Peyer's patch (tissue), 4 donors: ENCODE results near the gene WSCD1. TPM values are rescaled to one million over a fixed set of nuclear protein-coding genes. Genes with fewer than 3 reads are reported as not detected.

ENCODE experiments used
- DNase-seq, 3 donors: peaks; one replicate each; pipeline ENCODE4 v3.0.0-alpha.2; 2017 to 2019
- H3K27ac ChIP-seq, 4 donors: fragments of 200-600 bp; sonication (generic); one replicate each; pipeline ENCODE4 v1.5.1; 2016 to 2019
- H3K27me3 ChIP-seq, 2 donors: fragments of 200-600 bp; sonication (generic); one replicate each; pipeline ENCODE4 v1.5.1; 2019
- H3K36me3 ChIP-seq, 3 donors: fragments of 200-600 bp; sonication (generic); one replicate each; pipeline ENCODE4 v1.5.1; 2016 to 2019
- H3K4me1 ChIP-seq, 4 donors: fragments of 200-600 bp; sonication (generic); one replicate each; pipeline ENCODE4 v1.5.1; 2016 to 2019
- H3K4me3 ChIP-seq, 4 donors: fragments of 200-600 bp; sonication (generic); 1 replicate in 3 of 4; 2 replicates in 1 of 4; pipeline ENCODE4 v1.5.1; 2016 to 2019; ENCODE audit warnings: mild to moderate bottlenecking in 1 of 4
- H3K9me3 ChIP-seq, 4 donors: fragments of 200-600 bp; sonication (generic); one replicate each; pipeline ENCODE4 v1.5.1; 2016 to 2019; ENCODE audit warnings: mild to moderate bottlenecking in 1 of 4
- CTCF ChIP-seq, 6 experiments: fragments of 450-650 bp in 4 of 6; fragments of 200-600 bp in 2 of 6; sonication (generic) in 1 of 6; IDR thresholded peaks; one replicate each; pipeline ENCODE4 v1.5.1; 2017 to 2019; ENCODE audit warnings: antibody characterized with exemption in 6 of 6, mild to moderate bottlenecking in 3 of 6, moderate library complexity in 1 of 6
- POLR2A ChIP-seq, 2 donors: fragments of 450-650 bp; IDR thresholded peaks; one replicate each; pipeline ENCODE4 v1.5.1; 2017; ENCODE audit warnings: antibody characterized with exemption in 2 of 2, mild to moderate bottlenecking in 2 of 2, moderate library complexity in 2 of 2
- total RNA-seq, 4 donors: library from RNA; depleted of rRNA; stranded (reverse); fragments of >200 nt; gene quantifications; one replicate each; pipeline ENCODE4 v1.1.0, GENCODE V29; 2016

The WSCD1 gene
- total RNA-seq, 4 donors from 2014 or later: 5.8 to 47.3 (median 42.9) TPM

- Histone ChIP-seq H3K27me3 (no peaks in the 10 kb centered on the region), H3K9me3 (no peaks in the 10 kb centered on the region), H3K4me1 (no peaks in the 10 kb centered on the region), H3K27ac (no peak overlapping the region), H3K36me3 (no peaks in the 10 kb centered on the region), H3K4me3 (no peak overlapping the region)
- no peak for TF ChIP-seq CTCF (IDR thresholded peaks at IDR 0.05)
- no peak for TF ChIP-seq POLR2A (IDR thresholded peaks at IDR 0.05)
- DNase-seq: no peak
Observed at GRCh38 chr17:6163612-6164333, 93.6 kb downstream of the WSCD1 start.

- TF ChIP-seq POLR2A (IDR thresholded peaks at IDR 0.05) (no peak), CTCF (IDR thresholded peaks at IDR 0.05) (no peak)
- H3K27ac ChIP-seq: no peak overlapping the region
- no peaks in the 10 kb centered on the region for H3K36me3 ChIP-seq
- no peaks in the 10 kb centered on the region for H3K27me3 ChIP-seq
- H3K4me3 ChIP-seq: no peak overlapping the region
- DNase-seq: no peak
- H3K4me1 ChIP-seq: no peaks in the 10 kb centered on the region
- H3K9me3 ChIP-seq: no peaks in the 10 kb centered on the region
Observed at GRCh38 chr17:6164996-6165395, 94.8 kb downstream of the WSCD1 start.

- Histone ChIP-seq H3K36me3 (no peaks in the 10 kb centered on the region), H3K27me3 (no peaks in the 10 kb centered on the region), H3K27ac (no peak overlapping the region), H3K4me1 (no peaks in the 10 kb centered on the region), H3K9me3 (no peaks in the 10 kb centered on the region), H3K4me3 (no peak overlapping the region)
- no peak for DNase-seq
- no peak for TF ChIP-seq CTCF (IDR thresholded peaks at IDR 0.05)
- TF ChIP-seq POLR2A (IDR thresholded peaks at IDR 0.05): no peak
Observed at GRCh38 chr17:6165806-6166205, 95.6 kb downstream of the WSCD1 start.

GRCh38 chr17:6166492-6167179 is 96.5 kb downstream of the WSCD1 start:
- Histone ChIP-seq H3K9me3 (no peaks in the 10 kb centered on the region), H3K36me3 (no peaks in the 10 kb centered on the region), H3K27ac (no peak overlapping the region), H3K4me1 (no peaks in the 10 kb centered on the region), H3K4me3 (no peak overlapping the region), H3K27me3 (no peaks in the 10 kb centered on the region)
- DNase-seq: no peak
- TF ChIP-seq POLR2A (IDR thresholded peaks at IDR 0.05) (no peak), CTCF (IDR thresholded peaks at IDR 0.05) (no peak)

GRCh38 chr17:6168296-6168695 is 98.1 kb downstream of the WSCD1 start:
- no peaks in the 10 kb centered on the region for H3K9me3 ChIP-seq
- no peak overlapping the region for H3K4me3 ChIP-seq
- no peak for TF ChIP-seq POLR2A (IDR thresholded peaks at IDR 0.05)
- no peak for TF ChIP-seq CTCF (IDR thresholded peaks at IDR 0.05)
- no peaks in the 10 kb centered on the region for H3K36me3 ChIP-seq
- H3K27me3 ChIP-seq: no peaks in the 10 kb centered on the region
- H3K4me1 ChIP-seq: no peaks in the 10 kb centered on the region
- DNase-seq: no peak
- no peak overlapping the region for H3K27ac ChIP-seq
